ENCODE measurements around the gene ZNF747. TPM values are rescaled to one million over a fixed set of nuclear protein-coding genes. Genes with fewer than 3 reads are reported as not detected.

ZNF747 gene
- total RNA-seq, 1 donor from 2014 or later: 10.6 TPM

DNA sequence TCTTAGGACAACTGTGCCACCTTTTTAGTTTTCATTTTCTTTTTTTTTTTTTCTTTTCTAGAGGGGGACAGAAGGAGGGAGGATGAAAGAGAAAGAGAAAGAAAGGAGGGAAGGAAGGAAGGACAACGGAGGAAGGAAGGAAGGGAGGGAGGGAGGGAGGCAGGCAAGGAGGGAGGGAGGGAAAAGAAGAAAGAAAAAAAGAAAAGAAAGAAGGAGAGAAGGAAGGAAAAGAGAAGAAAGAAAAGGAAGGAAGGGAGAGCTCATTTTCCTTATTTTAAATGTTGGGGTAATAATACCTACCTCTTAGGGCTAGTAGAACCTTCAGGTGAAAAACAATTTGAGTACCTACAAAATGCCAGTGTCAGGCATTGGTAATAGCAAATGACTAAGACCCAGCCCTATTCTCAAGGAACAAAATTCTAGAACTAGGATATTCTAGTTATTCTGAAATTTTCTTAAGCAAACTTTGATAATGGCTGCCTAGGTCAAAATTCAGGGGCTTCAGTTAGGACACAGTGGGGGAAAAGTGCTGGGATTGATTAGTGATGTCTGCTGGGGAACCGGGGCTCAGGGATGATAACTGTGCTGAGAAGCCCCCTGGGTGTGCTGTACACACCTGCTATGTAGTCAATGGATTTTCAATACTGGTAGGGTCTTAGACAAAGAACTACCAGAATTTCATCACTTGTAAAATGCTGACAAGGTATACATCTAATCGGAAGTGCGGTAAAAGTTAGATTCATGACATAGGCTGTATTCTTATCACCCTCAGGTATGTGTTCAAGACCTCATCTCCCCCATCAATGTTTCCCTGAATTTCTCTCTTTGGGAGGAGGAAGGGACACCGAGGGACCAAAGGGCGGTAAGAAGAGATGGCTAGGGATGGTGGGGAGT lies 31.0 kb downstream of the ZNF747 start:
- no peak for TF ChIP-seq POLR2AphosphoS5 (IDR thresholded peaks at IDR 0.05; ENCODE audit: insufficient read depth in 1 of 2, low read depth in 1 of 2)
- TF ChIP-seq POLR2A (IDR thresholded peaks at IDR 0.05): no peak
- TF ChIP-seq, protein P1, sequence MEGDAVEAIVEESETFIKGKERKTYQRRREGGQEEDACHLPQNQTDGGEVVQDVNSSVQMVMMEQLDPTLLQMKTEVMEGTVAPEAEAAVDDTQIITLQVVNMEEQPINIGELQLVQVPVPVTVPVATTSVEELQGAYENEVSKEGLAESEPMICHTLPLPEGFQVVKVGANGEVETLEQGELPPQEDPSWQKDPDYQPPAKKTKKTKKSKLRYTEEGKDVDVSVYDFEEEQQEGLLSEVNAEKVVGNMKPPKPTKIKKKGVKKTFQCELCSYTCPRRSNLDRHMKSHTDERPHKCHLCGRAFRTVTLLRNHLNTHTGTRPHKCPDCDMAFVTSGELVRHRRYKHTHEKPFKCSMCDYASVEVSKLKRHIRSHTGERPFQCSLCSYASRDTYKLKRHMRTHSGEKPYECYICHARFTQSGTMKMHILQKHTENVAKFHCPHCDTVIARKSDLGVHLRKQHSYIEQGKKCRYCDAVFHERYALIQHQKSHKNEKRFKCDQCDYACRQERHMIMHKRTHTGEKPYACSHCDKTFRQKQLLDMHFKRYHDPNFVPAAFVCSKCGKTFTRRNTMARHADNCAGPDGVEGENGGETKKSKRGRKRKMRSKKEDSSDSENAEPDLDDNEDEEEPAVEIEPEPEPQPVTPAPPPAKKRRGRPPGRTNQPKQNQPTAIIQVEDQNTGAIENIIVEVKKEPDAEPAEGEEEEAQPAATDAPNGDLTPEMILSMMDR (IDR thresholded peaks at IDR 0.05): no peak
- intact Hi-C loops (cut with DNase I): no loop called here

DNA sequence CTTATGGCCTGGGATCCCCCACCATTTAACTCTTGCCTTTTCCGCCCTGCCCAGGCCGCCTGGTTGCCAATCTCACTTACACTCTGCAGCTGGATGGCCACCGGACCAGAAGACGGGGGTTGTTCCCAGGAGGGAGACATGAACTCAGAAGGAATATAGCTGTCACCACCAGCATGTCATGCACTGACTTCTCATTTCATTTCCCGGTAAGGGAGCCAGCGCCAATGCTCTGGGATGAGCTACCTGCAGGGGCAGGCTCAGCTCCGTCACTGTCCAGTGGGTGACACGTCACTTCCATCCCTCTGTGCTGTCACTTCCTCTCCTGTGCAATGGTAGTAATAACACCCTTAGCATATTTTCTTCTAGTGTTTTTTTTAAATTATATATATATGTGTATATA lies 35.4 kb downstream of the ZNF747 start:
- TF ChIP-seq, protein P1 (IDR thresholded peaks at IDR 0.05): no peak
- no peak for TF ChIP-seq POLR2AphosphoS5 (IDR thresholded peaks at IDR 0.05; ENCODE audit: insufficient read depth in 1 of 2, low read depth in 1 of 2)
- no peak for TF ChIP-seq POLR2A (IDR thresholded peaks at IDR 0.05)
- intact Hi-C loops (cut with DNase I): no loop called here
- Histone ChIP-seq H3K27ac (no peak overlapping the region), H3K4me1 (no peaks in the 10 kb centered on the region), H3K27me3 (no peaks in the 10 kb centered on the region), H3K36me3 (no peaks in the 10 kb centered on the region), H3K4me3 (no peak overlapping the region), H3K9me3 (no peaks in the 10 kb centered on the region)
- DNase-seq (ENCODE audit: extremely low spot score in 2 of 2): no peak

More for the DNA sequence above, 31.0 kb downstream of the ZNF747 start:
- Histone ChIP-seq H3K9me3 (no peaks in the 10 kb centered on the region), H3K4me3 (no peak overlapping the region), H3K27me3 (no peaks in the 10 kb centered on the region), H3K36me3 (no peaks in the 10 kb centered on the region), H3K27ac (no peak overlapping the region), H3K4me1 (no peaks in the 10 kb centered on the region)
- DNase-seq (ENCODE audit: extremely low spot score in 2 of 2): no peak

DNA sequence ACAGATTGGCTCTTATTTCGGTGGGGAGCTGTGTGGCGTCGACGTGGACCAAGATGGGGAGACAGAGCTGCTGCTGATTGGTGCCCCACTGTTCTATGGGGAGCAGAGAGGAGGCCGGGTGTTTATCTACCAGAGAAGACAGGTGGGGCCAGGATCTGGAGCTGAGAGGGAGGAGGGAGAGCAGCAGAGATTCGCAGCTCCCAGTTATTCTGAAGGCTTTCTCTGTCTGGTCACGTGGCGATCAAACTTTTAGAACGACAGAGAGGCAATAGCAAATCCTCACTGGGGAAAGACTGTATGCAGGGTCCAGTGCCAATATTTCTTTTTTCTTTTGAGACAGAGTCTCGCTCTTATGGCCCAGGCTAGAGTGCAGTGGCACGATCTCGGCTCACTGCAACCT lies 39.9 kb downstream of the ZNF747 start:
- Histone ChIP-seq H3K4me1 (no peaks in the 10 kb centered on the region), H3K9me3 (no peaks in the 10 kb centered on the region), H3K27ac (no peak overlapping the region), H3K4me3 (no peak overlapping the region), H3K27me3 (no peaks in the 10 kb centered on the region), H3K36me3 (no peaks in the 10 kb centered on the region)
- no peak for TF ChIP-seq POLR2AphosphoS5 (IDR thresholded peaks at IDR 0.05; ENCODE audit: insufficient read depth in 1 of 2, low read depth in 1 of 2)
- no peak for TF ChIP-seq POLR2A (IDR thresholded peaks at IDR 0.05)
- TF ChIP-seq, protein P1 (IDR thresholded peaks at IDR 0.05): no peak
- intact Hi-C loops (cut with DNase I): no loop called here
- no peak for DNase-seq (ENCODE audit: extremely low spot score in 2 of 2)

DNA sequence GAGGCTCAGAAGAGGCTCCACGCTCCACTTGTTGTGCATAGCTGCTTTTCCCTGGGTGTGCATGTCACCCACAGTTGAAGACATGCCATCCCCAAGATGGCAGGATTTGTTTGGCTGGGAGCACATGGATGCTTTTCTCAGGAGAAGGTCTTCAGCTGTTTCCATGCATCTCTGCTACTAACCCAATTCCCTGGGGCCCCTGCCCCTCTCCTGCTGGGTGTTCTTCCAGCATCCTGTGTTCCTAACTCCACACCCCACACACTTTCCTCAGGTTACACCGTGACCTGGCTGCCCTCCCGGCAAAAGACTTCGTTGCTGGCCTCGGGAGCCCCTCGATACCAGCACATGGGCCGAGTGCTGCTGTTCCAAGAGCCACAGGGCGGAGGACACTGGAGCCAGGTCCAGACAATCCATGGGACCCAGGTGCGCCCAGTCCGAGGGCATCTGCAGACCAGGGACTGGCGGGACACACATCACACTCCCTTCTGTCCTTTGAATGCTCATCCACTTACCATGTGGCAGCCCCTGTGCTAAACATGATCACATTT lies 40.6 kb downstream of the ZNF747 start:
- Histone ChIP-seq H3K9me3 (no peaks in the 10 kb centered on the region), H3K36me3 (no peaks in the 10 kb centered on the region), H3K4me3 (no peak overlapping the region), H3K27me3 (no peaks in the 10 kb centered on the region), H3K4me1 (no peaks in the 10 kb centered on the region), H3K27ac (no peak overlapping the region)
- no peak for DNase-seq (ENCODE audit: extremely low spot score in 2 of 2)
- intact Hi-C loops (cut with DNase I): no loop called here
- TF ChIP-seq POLR2A (IDR thresholded peaks at IDR 0.05): no peak
- TF ChIP-seq, protein P1 (IDR thresholded peaks at IDR 0.05): no peak
- no peak for TF ChIP-seq POLR2AphosphoS5 (IDR thresholded peaks at IDR 0.05; ENCODE audit: insufficient read depth in 1 of 2, low read depth in 1 of 2)

Data from vagina (tissue), 2 donors.